Activated T-cell treated with anti-CD3 and anti-CD28 coated beads, Interleukin-2, amount 50 U/mL, for 72 hours (primary cell): ENCODE data around the gene ZBTB45. TPM values are rescaled to one million over a fixed set of nuclear protein-coding genes. Genes with fewer than 3 reads are reported as not detected.

Experiments
- ATAC-seq, 2 donors: fragments of 150-1000 bp; cut with Tn5 transposase; replicated peaks in 1 of 2; 2 replicates each; pipeline ENCODE4 v1.10.0; 2021; ENCODE audit warnings: moderate library complexity in 2 of 2, mild to moderate bottlenecking in 1 of 2
- DNase-seq, 2 donors: peaks; one replicate each; pipeline ENCODE4 v3.0.0; 2021 to 2022; ENCODE audit warnings: mixed read lengths in 1 of 2
- H3K27ac Mint-ChIP-seq: one replicate; pipeline ENCODE4 v1.8.0; 2022; ENCODE audit warnings: mild to moderate bottlenecking, moderate library complexity, mixed read lengths
- H3K27me3 Mint-ChIP-seq: one replicate; pipeline ENCODE4 v1.8.0; 2022; ENCODE audit warnings: low read depth, mixed read lengths
- H3K36me3 Mint-ChIP-seq, 2 donors: one replicate each; pipeline ENCODE4 v1.8.0; 2022; ENCODE audit warnings: mixed read lengths in 2 of 2, mild to moderate bottlenecking in 1 of 2; ENCODE audit not compliant: insufficient read depth in 2 of 2
- H3K4me1 Mint-ChIP-seq: one replicate; pipeline ENCODE4 v1.8.0; 2022; ENCODE audit warnings: low read depth, mixed read lengths
- H3K4me3 Mint-ChIP-seq, 2 donors: one replicate each; pipeline ENCODE4 v1.8.0; 2022; ENCODE audit warnings: mild to moderate bottlenecking in 2 of 2, mixed read lengths in 2 of 2, moderate library complexity in 2 of 2
- H3K9me3 Mint-ChIP-seq, 2 donors: one replicate each; pipeline ENCODE4 v1.8.0; 2022; ENCODE audit warnings: mixed read lengths in 2 of 2
- total RNA-seq, 2 donors: library from RNA; stranded (reverse); gene quantifications; one replicate each; pipeline ENCODE4 v1.2.3, GENCODE V29; 2022

The ZBTB45 gene
- total RNA-seq, 2 donors from 2014 or later = 10.8 to 12.1 TPM

- H3K4me1 Mint-ChIP-seq = peaks cover 72% of the 10 kb centered on the region
- DNase-seq = peak; percentile 100
- peaks cover 5% of the 10 kb centered on the region for H3K27me3 Mint-ChIP-seq
- peak; percentile 70 to 72 for ATAC-seq
- H3K4me3 Mint-ChIP-seq = peak overlapping the region; percentile 96 to 99
- H3K27ac Mint-ChIP-seq = peak overlapping the region; percentile 99
- H3K9me3 Mint-ChIP-seq = no peaks in the 10 kb centered on the region
- peaks cover 13 to 15% of the 10 kb centered on the region in 2 donors for H3K36me3 Mint-ChIP-seq
Observed at GRCh38 chr19:58558623-58559274, 39.1 kb upstream of the ZBTB45 start.

DNA sequence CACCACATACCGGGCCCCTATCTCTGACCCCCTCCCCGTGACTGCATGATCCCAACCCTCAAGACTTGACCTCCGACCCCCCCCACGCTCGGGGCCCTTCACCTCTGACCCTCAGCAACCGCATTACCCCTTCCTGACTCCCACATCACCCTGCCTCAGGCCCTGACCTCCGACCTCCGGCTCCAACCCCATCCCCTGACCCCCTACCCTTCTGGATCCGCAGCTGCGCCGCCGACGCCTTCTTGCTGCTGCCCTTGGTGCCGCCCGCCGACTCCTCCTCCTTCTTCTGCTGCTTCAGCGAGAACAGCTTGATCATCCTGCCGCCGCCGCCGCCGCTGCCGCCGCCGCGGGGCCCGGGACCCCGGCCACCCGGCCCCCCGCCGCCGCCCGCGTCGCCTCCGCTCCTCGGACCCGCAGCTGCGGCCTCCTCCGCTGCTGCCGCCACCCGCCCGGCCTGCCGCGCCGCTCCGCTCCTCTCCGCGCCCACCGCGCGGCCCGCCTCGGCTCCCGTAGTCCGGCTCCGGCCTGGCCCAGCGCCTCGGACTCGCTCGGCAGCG is 38.5 kb upstream of the ZBTB45 start, which contains the start of gene UBE2M:
Gene UBE2M (minus strand): TSS at position 546 of the 557 bp plus-strand sequence. CDS start 230 bp downstream, at position 316.
- DNase-seq = peak in 1 of 2 donors; percentile 85
- Mint-ChIP-seq H3K27me3 (no peaks in the 10 kb centered on the region), H3K9me3 (no peaks in the 10 kb centered on the region), H3K27ac (peak within 1 kb of the TSS; percentile 99), H3K4me1 (peaks cover 72% of the 10 kb centered on the region), H3K4me3 (peak within 1 kb of the TSS; percentile 96 to 99), H3K36me3 (peaks cover 15% of the 10 kb centered on the region in 2 donors)
- ATAC-seq = peak; percentile 12 to 24

DNA sequence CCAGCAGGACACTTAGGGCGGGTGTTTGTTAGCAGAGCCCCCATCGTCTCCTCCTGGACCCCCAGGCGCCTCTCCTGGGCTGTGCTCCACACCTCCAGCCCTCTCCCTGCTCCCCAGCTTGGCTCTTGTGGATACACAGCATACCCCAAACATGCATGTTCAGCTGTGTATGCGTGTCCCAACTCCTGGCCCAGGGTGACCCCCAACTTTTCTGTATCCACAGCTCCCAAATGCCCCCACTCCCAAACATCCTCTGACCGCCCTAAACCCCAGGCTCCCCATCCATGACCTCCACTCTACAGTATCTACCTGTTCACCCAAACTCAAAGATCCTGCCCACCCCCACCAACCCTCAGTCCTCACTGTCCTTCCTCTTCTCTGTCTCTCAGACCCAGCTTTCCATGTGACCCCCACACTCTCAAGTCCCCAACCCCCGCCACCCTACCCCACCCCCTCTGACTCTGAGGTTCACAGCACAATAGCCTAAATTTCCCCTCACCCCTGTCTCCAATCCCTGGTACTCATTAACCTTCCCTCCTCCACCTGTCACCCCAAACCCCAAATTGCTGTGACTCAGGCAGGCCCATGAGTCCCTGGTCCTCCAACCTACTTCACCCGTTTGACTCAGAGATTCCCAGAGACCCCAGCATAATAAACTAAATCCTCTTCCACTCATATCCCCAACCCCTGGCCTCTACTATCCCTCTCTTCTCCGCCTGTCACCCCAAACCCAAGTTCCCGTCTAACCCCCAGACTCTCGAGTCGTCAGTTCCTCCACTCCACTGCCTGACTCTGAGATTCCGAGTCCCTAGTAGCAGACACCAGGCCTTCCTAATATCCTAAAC is 37.8 kb upstream of the ZBTB45 start:
- H3K27ac Mint-ChIP-seq = peak overlapping the region; percentile 97
- H3K4me1 Mint-ChIP-seq = peaks cover 78% of the 10 kb centered on the region
- no peaks in the 10 kb centered on the region for H3K27me3 Mint-ChIP-seq
- peaks cover 18 to 19% of the 10 kb centered on the region in 2 donors for H3K36me3 Mint-ChIP-seq
- DNase-seq = no peak
- H3K9me3 Mint-ChIP-seq = no peaks in the 10 kb centered on the region
- peak overlapping the region; percentile 96 to 99 for H3K4me3 Mint-ChIP-seq
- no peak for ATAC-seq

DNA sequence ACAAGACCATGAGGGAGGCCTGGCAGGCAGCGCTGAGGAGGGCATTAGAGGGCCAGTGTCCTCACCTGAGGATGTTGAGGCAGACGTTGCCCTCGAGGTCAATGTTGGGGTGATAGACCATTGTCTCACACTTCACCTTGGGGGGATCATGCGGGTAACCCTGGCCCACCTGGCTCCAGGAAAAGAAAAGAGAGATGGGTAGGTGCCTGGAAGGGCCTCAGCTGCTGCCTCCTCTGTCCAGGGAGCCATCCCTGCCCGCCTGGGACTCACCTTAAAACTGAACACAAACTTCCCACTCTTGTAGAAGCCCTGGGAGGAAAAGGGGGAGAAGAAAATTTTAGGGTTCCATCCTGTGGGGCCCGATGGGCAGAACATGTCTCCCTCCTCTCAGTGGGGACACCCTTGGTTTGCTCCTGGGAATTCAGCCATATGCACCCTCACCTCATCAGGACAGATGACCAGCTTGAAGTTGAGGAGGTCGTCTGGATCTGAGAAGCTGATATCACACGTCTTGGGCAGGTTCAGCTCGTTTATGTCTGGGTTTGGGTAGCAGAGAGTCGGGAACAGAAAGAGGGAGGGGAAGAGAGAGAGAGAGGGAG is 37.1 kb upstream of the ZBTB45 start:
- H3K27ac Mint-ChIP-seq = peak overlapping the region; percentile 97
- H3K4me1 Mint-ChIP-seq = peaks cover 73% of the 10 kb centered on the region
- peak overlapping the region; percentile 96 to 99 for H3K4me3 Mint-ChIP-seq
- peaks cover 18 to 19% of the 10 kb centered on the region in 2 donors for H3K36me3 Mint-ChIP-seq
- ATAC-seq (no peak), DNase-seq (no peak)
- H3K27me3 Mint-ChIP-seq = no peaks in the 10 kb centered on the region
- no peaks in the 10 kb centered on the region for H3K9me3 Mint-ChIP-seq

GRCh38 chr19:58555920-58556621 is 36.5 kb upstream of the ZBTB45 start:
- Mint-ChIP-seq H3K9me3 (no peaks in the 10 kb centered on the region), H3K36me3 (peaks cover 18 to 19% of the 10 kb centered on the region in 2 donors), H3K27ac (peak overlapping the region; percentile 97), H3K4me3 (peak overlapping the region; percentile 96 to 99), H3K27me3 (no peaks in the 10 kb centered on the region), H3K4me1 (peaks cover 67% of the 10 kb centered on the region)
- ATAC-seq (no peak), DNase-seq (no peak)

DNA sequence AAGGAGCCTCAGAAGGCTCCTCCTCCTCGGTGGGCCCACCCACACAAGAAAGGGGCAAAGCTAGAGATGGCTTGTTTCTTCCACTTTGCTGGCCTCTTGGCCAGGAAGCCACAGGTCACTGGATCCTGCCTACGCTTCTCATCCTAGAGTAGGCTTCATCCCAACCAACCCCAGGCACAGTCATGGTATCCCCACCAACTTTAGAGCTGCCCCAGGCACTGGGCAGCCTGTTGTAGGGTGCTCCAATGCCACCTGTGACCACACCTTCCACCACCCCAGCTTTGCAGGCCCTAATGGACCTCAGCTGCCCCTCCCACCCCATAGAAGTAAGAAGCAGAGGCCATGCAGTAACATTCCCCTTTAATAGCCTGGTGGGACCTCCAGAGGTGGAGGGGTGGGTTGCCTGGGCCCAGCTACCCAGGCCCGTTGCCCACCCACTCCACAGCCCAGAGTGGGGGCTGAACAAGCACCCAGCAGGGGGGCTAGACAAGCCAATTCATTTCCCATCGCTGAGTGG is 35.8 kb upstream of the ZBTB45 start:
- DNase-seq (no peak), ATAC-seq (no peak)
- Mint-ChIP-seq H3K27me3 (no peaks in the 10 kb centered on the region), H3K36me3 (peaks cover 19% of the 10 kb centered on the region in 2 donors), H3K4me3 (peak overlapping the region; percentile 96 to 99), H3K9me3 (no peaks in the 10 kb centered on the region), H3K27ac (peak overlapping the region; percentile 78), H3K4me1 (peaks cover 60% of the 10 kb centered on the region)

DNA sequence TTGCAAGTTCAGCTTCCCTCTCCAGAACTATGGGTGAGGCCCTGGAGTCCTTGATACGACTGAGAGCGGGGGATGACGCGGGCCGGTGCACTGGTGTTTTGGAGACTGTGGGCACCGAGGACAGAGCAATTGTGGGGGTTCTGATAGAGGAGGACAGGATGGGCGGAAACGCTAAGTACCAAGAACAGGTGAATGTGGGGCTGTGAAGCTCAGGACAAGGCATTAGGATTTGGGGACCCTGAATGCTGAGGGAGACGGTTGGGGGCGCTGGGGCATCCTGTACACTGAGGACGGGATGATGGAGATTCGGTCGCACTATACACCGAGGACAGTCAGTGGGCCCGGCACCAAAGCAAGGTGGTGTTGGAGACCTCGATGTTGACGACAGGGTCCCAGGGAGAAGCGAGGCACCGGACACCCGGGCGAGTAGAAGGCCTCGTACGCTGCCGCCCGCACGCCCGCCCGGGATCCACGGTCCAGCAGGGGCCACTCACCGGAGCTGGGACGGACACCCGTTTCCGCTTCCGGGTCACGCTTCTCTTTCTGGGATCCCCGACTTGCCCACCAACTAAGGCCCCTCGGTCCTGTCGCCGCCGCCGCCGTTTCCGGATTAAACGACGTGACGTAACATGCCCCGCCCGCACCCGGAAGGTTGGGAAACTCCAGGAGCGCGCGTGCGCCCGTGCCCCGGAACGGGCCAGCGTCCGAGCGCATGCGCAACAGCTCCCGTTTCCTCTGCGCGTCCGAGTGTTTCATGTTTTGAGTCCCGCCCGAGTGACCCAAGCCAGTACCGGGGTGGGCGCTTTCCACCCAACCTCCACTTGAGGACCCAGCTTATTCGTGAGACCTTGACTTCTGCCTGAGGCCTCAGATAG is 35.1 kb upstream of the ZBTB45 start, which contains the start of gene CHMP2A:
Gene CHMP2A (minus strand): TSS at position 612 of the 875 bp plus-strand sequence. CDS start 893 bp downstream, outside the sequence.
- Mint-ChIP-seq H3K4me1 (peaks cover 53% of the 10 kb centered on the region), H3K9me3 (no peaks in the 10 kb centered on the region), H3K27ac (peak within 1 kb of the TSS; percentile 97), H3K36me3 (peaks cover 19 to 21% of the 10 kb centered on the region in 2 donors), H3K27me3 (no peaks in the 10 kb centered on the region), H3K4me3 (peak within 1 kb of the TSS; percentile 96 to 99)
- ATAC-seq = peak; percentile 44 to 50
- DNase-seq = peak; percentile 99

DNA sequence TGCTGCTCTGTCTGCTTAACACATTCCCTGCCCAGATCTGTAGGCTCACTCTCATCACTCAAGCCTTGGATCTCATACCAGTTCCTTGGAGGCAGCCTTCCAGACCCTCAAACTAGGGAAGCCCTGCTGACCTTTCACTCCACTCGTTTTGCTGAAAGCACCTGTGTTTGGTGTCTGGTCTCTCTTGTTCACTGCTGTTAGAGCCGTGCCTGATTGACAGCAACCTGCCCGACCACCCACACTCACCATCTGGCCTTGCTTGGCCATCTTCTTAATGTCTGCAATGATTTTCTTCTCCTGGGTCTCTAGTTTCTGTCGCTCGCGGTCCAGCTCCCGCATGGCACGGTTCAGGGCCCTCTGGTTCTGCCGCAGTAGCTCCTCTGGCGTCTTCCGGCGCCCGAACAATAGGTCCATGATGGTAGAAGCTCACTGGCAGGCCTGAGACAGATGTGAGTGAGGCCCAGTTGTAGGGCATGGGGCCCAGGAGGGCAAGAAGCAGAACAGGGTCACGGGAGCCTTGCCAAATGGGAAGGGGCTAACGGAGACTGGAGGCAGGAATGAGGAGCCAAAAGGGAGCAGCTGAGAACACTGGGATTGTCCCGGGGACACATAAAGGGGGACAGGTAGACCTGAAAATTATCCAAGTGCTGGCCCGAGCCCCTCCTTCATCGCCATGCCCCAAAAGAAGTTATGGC is 34.3 kb upstream of the ZBTB45 start:
- ATAC-seq (no peak), DNase-seq (no peak)
- Mint-ChIP-seq H3K27ac (peak overlapping the region; percentile 97), H3K4me3 (peak overlapping the region; percentile 96 to 99), H3K27me3 (no peaks in the 10 kb centered on the region), H3K36me3 (peaks cover 18 to 21% of the 10 kb centered on the region in 2 donors), H3K4me1 (peaks cover 47% of the 10 kb centered on the region), H3K9me3 (no peaks in the 10 kb centered on the region)

GRCh38 chr19:58552655-58553054 is 33.0 kb upstream of the ZBTB45 start:
- no peaks in the 10 kb centered on the region for H3K9me3 Mint-ChIP-seq
- no peaks in the 10 kb centered on the region for H3K27me3 Mint-ChIP-seq
- peak overlapping the region; percentile 7 for H3K27ac Mint-ChIP-seq
- H3K36me3 Mint-ChIP-seq = peaks cover 20 to 22% of the 10 kb centered on the region in 2 donors
- no peak overlapping the region for H3K4me3 Mint-ChIP-seq
- no peak for ATAC-seq
- H3K4me1 Mint-ChIP-seq = peaks cover 52% of the 10 kb centered on the region
- no peak for DNase-seq

DNA sequence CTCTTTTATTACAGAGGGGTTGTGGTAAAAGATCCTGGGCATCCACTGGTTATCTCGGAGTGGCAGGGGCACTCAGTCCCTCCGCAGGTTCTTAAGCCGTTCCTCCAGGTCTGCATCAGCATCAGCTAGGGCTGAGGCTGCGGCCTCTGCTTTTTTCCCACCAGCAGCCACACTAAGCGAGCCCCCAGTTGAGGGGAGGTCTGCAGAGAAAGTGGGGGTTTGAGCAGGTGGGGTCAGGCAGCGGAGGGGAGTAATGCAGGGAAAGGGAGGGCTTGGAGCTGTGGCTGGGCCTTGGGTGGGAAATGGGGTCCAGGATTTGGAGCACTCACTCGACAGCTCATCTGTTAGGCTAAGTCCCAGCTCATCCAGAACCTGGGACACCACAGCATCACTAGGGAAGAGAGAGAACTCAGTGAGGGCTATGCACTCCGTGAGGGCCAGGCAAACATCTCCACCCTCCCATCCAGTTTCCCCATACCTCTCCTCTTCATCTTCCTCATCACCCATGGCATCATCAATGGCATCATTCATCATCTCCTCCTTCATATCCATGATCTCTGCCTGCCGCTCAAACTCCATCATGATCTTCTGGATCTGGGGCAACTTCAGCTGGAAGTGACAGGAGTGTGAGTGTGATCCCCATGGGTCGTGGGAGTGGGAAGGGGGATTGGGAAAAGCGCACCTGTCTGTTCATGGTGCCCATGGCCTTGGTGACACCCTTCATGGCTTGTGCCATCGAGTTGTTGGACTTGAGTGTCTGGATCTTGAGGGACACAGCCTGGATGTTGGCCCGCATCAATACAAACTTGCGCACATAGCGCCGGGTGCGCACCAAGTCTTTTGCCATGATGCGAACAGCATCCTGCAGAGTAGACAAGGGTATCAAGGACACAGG is 32.2 kb upstream of the ZBTB45 start:
- peaks cover 46% of the 10 kb centered on the region for H3K4me1 Mint-ChIP-seq

More for the DNA sequence above, 32.2 kb upstream of the ZBTB45 start:
- Mint-ChIP-seq H3K27ac (no peak overlapping the region), H3K9me3 (no peaks in the 10 kb centered on the region), H3K36me3 (peaks cover 20 to 22% of the 10 kb centered on the region in 2 donors), H3K4me3 (no peak overlapping the region), H3K27me3 (no peaks in the 10 kb centered on the region)
- DNase-seq (no peak), ATAC-seq (no peak)
